ENCODE results near the gene SYNGR3. TPM values are rescaled to one million over a fixed set of nuclear protein-coding genes. Genes with fewer than 3 reads are reported as not detected.
"Not testable (repeated sequence)": the region's sequence is repeated elsewhere in the genome, so short reads cannot be mapped to it uniquely, and the experiment has no call there.

SYNGR3 gene
- total RNA-seq, 1 donor from 2014 or later, result 5.6 TPM

DNA sequence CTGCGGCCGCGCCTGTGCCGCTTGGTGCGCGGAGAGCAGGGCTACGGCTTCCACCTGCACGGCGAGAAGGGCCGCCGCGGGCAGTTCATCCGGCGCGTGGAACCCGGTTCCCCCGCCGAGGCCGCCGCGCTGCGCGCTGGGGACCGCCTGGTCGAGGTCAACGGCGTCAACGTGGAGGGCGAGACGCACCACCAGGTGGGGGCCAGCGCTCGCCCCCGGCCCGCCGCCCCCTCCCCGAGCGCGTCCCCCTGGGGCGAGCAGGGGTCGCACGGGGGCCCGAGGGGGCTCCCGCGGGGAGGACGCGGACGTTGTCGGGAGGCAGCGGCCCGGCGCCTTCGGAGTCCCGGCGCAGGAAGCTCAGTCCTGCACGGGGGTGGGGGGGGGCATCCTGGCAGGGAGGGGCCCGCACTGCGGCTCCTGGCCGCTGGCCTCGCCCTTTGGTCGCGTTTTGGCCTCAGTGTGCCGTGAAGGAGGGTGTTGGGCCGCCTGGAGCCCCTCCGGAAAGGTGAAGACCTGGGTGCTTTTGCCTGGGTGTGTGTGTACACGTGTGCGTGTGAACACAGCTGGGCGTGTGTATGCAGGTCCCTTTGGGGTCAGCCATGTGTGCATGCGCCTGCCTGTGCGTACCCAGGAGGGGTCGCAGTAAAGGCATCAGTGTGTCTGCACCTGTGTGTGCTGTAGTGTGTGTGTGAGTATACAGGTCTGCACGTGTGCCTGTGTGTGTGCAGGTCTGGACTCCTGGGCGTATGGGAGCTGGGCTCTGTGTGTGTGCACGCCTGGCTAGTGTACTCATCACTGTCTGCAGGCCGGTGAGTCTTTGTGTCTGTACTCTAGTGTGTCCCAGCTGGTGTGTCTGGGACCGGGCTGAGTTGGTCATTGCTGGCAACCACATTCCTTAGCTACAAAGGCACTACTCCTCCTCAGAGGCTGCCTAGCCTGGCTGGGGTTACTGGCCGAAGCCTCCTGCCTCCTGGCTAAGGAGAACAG is 37.5 kb downstream of the SYNGR3 start:
- DNase-seq (ENCODE audit: extremely low read depth, low read depth, low spot score), result no peak

- DNase-seq (ENCODE audit: extremely low read depth, low read depth, low spot score), result no peak
Observed at GRCh38 chr16:2028146-2028545, 38.4 kb downstream of the SYNGR3 start.

DNA sequence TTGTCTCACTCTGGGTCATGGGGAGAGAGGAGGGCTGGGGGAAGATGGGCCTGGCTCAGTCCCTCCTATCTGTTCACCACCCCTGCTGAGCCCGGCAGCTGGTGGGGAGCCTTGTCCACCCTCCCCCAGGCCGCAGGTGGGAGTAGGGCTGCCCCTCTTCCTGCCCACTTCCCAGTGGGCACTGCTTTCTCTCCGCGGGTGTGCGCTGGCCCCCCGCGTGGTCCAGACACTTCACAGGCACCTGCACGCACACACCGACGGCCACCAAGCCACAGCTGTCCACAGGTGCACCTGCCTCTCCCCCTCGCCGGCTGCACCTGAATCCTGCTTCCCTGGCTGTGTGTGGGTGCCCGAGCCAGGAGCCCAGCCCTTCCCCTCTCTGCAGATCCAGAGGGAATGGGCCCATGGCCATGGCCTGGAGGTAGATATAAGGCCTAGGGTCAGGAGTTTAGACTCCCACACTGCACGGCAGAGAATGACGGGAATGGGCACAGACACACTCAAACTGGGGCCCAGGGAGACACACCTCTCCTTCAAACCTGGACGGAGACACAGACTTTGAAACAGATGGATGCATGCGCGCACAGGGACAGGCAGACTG is 39.0 kb downstream of the SYNGR3 start:
- DNase-seq (ENCODE audit: extremely low read depth, low read depth, low spot score), result no peak

- no peak for DNase-seq (ENCODE audit: extremely low read depth, low read depth, low spot score)
Observed at GRCh38 chr16:2029350-2029749, 39.6 kb downstream of the SYNGR3 start.

DNA sequence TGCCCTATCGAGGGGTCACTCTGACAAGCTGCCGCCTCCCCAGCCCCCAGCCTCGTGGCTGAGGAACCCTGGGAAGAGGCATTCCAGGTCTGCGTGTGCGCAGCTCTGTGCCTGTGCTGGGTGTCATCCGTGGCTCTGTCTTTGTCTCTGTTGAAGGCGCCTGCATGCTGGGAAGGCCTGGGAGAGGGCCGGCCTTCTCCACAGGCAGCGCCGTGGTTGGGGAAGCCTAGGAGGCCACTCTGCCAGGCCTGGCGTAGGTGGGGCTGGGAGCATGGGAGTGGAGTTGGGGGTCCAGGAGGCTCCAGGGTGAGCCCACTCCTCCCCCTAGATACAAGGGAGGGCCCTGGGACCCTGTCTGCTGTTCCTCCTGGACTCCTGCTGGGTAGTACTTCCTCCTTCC is 40.3 kb downstream of the SYNGR3 start:
- no peak for DNase-seq (ENCODE audit: extremely low read depth, low read depth, low spot score)

- no peak for DNase-seq (ENCODE audit: extremely low read depth, low read depth, low spot score)
Observed at GRCh38 chr16:2031081-2031577, 41.4 kb downstream of the SYNGR3 start.

GRCh38 chr16:2032285-2033056 is 42.7 kb downstream of the SYNGR3 start:
- DNase-seq (ENCODE audit: extremely low read depth, low read depth, low spot score), result no peak

- DNase-seq (ENCODE audit: extremely low read depth, low read depth, low spot score), result no peak
Observed at GRCh38 chr16:2033057-2033908, 43.5 kb downstream of the SYNGR3 start.

DNA sequence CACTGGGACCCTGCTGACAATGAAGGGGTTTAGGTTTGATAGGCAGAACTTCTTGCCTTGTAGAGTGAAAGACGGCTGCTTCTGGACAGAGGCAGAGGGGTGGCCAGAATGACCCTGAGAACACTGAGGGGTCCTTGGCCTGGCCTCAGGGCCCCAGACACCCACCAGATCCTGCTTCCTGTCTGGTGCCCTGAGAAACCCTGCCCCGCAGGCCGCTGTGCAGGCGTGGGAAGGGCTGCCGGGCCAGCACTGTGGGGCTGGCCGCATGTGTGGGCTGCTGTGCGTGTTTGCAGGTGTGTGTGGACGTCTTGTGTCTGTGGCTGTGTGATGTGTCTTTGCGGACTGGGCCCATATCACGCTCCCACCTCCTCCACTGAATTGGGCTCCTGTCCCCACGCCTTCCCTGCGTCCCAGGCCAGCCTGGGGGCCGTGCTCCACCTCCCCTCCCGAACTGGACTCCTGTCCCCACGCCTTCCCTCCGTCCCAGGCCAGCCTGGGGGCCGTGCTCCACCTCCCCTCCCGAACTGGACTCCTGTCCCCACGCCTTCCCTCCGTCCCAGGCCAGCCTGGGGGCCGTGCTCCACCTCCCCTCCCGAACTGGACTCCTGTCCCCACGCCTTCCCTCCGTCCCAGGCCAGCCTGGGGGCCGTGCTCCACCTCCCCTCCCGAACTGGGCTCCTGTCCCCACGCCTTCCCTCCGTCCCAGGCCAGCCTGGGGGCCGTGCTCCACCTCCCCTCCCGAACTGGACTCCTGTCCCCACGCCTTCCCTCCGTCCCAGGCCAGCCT is 44.3 kb downstream of the SYNGR3 start:
- not testable (repeated sequence) for DNase-seq (ENCODE audit: extremely low read depth, low read depth, low spot score)

- DNase-seq (ENCODE audit: extremely low read depth, low read depth, low spot score), result no peak
Observed at GRCh38 chr16:2034696-2035430, 45.1 kb downstream of the SYNGR3 start.

DNA sequence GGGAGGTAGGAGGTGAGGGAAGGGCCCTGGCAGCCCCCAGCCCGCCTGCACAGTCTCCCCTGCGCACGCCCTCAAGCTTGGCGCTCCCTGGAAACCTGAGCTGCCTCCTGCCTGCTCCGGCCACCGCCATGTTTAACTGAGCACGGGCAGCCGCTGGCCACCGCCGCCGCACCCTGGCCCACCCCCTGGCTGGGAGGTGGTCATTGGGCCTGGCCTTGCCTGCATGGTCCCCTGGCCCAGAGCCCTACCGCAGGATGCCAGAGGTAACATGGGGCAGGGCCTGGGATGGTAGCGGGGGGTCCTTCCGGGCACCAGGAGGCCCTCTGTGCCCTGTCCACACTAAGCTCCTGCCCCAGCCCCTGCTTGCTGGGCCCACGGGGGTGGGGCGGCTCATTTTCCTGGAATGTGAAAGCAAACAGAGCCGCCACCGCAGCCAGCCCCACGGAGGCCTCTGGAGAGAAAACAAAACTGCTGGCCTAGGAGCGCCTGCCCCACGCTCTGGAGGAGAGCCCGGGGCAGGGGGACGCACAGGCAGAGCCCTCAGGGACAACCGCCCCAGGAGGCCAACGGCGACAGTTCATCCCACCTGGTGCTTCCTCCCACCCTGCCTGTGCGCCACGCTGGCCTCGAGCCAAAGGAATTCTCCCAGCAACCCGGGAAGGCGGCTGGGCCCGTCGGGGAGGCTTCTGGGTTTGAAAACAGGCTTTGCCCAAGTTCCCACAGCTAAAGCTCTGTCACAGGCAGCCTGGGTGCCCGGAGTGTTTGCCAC is 45.8 kb downstream of the SYNGR3 start:
- DNase-seq (ENCODE audit: extremely low read depth, low read depth, low spot score), result no peak

DNA sequence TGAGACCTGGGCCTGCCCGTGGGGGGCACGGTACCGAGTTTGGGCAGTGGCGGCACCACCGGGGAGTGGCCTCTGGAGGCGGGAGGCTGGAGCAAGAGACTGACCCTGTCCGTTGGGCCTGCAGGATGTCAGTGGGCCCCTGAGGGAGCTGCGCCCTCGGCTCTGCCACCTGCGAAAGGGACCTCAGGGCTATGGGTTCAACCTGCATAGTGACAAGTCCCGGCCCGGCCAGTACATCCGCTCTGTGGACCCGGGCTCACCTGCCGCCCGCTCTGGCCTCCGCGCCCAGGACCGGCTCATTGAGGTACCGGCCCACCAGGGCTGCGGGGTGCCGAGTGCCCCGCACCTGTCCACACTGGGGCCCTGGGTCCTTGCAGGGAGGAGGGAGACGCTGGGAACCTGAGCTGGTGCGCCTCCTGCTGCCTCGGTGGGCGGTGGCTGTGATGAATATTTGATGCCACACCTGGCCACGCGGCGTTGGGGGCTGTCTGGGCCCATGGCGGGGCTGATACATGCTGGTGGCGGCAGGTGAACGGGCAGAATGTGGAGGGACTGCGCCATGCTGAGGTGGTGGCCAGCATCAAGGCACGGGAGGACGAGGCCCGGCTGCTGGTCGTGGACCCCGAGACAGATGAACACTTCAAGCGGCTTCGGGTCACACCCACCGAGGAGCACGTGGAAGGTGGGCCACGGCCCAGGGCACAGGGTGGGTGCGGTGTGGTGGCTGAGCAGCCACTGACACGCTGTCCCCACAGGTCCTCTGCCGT is 46.6 kb downstream of the SYNGR3 start:
- DNase-seq (ENCODE audit: extremely low read depth, low read depth, low spot score), result no peak

DNA sequence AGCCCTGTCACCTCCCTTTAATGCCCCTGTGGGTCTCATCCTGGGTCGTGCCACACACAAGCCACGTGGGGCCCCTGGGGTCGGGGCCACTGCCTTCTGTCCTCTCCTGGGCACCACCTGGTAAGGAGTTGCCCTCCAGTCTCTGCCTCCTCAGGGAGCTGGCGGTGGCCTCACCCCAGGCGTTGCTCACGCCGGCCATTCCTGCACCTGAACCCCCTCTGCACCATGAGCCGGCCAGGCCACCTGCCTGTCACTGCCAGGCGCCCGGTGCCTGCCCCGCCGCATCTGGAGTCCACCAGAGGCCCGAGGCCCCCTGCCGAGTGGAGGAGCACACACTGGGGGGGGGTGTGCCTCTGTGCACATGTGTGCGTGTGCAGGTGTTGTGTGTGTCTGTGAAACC is 47.3 kb downstream of the SYNGR3 start:
- DNase-seq (ENCODE audit: extremely low read depth, low read depth, low spot score), result no peak

GRCh38 chr16:2037647-2038381 is 48.0 kb downstream of the SYNGR3 start:
- DNase-seq (ENCODE audit: extremely low read depth, low read depth, low spot score), result no peak

DNA sequence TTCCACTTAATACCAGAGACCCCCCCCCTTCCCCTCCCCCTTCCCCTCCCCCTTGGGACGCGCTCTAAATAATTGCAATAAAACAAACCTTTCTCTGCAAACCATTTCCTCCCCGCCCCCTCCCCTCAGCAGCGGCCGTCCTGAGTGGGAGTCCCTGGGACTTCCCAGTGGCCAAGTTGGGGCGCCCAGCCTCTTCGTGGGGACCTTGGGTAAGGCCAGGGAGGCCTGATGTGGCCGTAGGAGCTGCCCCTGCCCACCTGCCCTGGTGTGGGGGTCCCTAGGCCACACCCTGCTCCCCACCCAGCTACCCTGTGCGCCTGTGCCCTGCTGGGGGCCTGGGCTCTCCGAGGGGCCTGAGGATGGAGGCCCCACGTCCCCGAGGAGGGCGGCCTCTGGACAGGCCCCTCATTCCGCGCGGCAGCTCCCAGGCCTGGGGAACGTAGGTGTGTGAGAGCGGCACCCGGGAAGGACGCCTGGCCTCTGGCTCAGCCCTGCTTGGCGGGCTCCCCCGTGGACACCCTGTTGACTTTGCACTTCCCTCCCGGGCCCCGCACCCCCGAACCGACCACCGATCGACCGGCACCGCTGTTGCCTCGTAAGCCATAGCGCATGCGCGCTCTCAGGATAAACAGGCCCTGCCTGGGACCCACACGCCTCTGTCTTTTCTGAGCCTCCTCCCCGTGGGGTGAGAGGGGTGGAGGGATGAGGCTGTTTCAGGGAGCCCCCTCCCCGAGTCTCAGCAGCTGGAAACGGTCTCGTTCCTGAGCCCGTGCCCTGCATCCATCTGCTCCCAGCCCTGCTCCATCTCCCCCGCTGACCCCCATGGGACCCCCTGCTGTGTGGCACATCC is 48.8 kb downstream of the SYNGR3 start:
- DNase-seq (ENCODE audit: extremely low read depth, low read depth, low spot score), result no peak
